Hepatocyte (in vitro differentiated cells): Measurements from ENCODE around the gene GCA. TPM values are rescaled to one million over a fixed set of nuclear protein-coding genes. Genes with fewer than 3 reads are reported as not detected.
A peak's percentile ranks its signal among the peaks of the same experiment; 100 is the strongest.

Source experiments
- DNase-seq: peaks from one replicate; pipeline ENCODE4 v3.0.0-alpha.2; 2016; ENCODE audit warnings: low spot score
- H2AFZ ChIP-seq: fragments of 200-600 bp; sonication (generic); 2 replicates; pipeline ENCODE4 v1.6.0; 2016; ENCODE audit warnings: antibody characterized with exemption, mild to moderate bottlenecking
- H3K27ac ChIP-seq: fragments of 200-600 bp; sonication (generic); 2 replicates; pipeline ENCODE4 v1.5.1; 2016; ENCODE audit warnings: mild to moderate bottlenecking
- H3K27me3 ChIP-seq: fragments of 200-600 bp; sonication (generic); 2 replicates; pipeline ENCODE4 v1.6.1; 2016
- H3K36me3 ChIP-seq: fragments of 200-600 bp; sonication (generic); replicated peaks from 2 replicates; pipeline ENCODE4 v1.5.1; 2016; ENCODE audit warnings: low read depth; ENCODE audit not compliant: insufficient read depth
- H3K4me1 ChIP-seq: fragments of 200-600 bp; sonication (generic); 2 replicates; pipeline ENCODE4 v1.5.1; 2016; ENCODE audit warnings: mild to moderate bottlenecking, moderate library complexity; ENCODE audit not compliant: insufficient read depth
- H3K4me2 ChIP-seq: fragments of 200-600 bp; sonication (generic); 2 replicates; pipeline ENCODE4 v1.6.0; 2016
- H3K4me3 ChIP-seq: fragments of 200-600 bp; sonication (generic); 2 replicates; pipeline ENCODE4 v1.5.1; 2016; ENCODE audit warnings: mild to moderate bottlenecking
- H3K79me2 ChIP-seq: fragments of 200-600 bp; sonication (generic); 2 replicates; pipeline ENCODE4 v1.6.0; 2017; ENCODE audit warnings: mild to moderate bottlenecking
- H3K9me2 ChIP-seq: fragments of 200-600 bp; sonication (generic); replicated peaks from 2 replicates; pipeline ENCODE4 v1.6.0; 2017; ENCODE audit warnings: mild to moderate bottlenecking; ENCODE audit not compliant: insufficient read depth
- H3K9me3 ChIP-seq: fragments of 200-600 bp; sonication (generic); 2 replicates; pipeline ENCODE4 v1.5.1; 2016; ENCODE audit warnings: low read depth, mild to moderate bottlenecking
- H4K20me1 ChIP-seq: fragments of 200-600 bp; sonication (generic); 2 replicates; pipeline ENCODE4 v1.6.0; 2016; ENCODE audit warnings: mild to moderate bottlenecking; ENCODE audit not compliant: insufficient read depth, poor library complexity, severe bottlenecking
- CTCF ChIP-seq: fragments of 200-600 bp; sonication (generic); IDR thresholded peaks from 2 replicates; pipeline ENCODE4 v1.5.1; 2016; ENCODE audit warnings: antibody characterized with exemption, mild to moderate bottlenecking; ENCODE audit not compliant: poor library complexity
- EZH2 ChIP-seq: fragments of 200-600 bp; sonication (generic); IDR thresholded peaks from 2 replicates; pipeline ENCODE4 v1.6.1; 2016; ENCODE audit warnings: antibody characterized with exemption, mild to moderate bottlenecking, borderline replicate concordance
- EZH2phosphoT487 ChIP-seq: fragments of 200-600 bp; sonication (generic); IDR thresholded peaks from one replicate; pipeline ENCODE4 v1.6.1; 2018; ENCODE audit warnings: antibody characterized with exemption, mild to moderate bottlenecking, low read depth, moderate library complexity; ENCODE audit not compliant: unreplicated experiment, severe bottlenecking
- WGBS: methylation state at CpG from one replicate; pipeline ENCODE4 v1.1.6; 2016; ENCODE audit warnings: low lambda C conversion rate; ENCODE audit errors: missing lambda C conversion rate; 5-methylcytosine and 5-hydroxymethylcytosine counted together
- polyA plus RNA-seq: library from polyadenylated mRNA; unstranded; fragments of >200 nt; fragmentation: Nextera tagmentation; extraction: Ambion mirVana; gene quantifications from 2 replicates; pipeline ENCODE4 v1.2.1, GENCODE V29; 2016
- total RNA-seq: library from RNA; depleted of rRNA; stranded (reverse); fragments of >200 nt; gene quantifications from 2 replicates; pipeline ENCODE4 v1.2.3, GENCODE V29; 2014

Gene GCA
- total and polyA plus RNA-seq, 2 experiments from 2014 or later, result 29.2 to 43.2 TPM

GRCh38 chr2:162327134-162327769 is 16.7 kb upstream of the GCA start:
- Histone ChIP-seq H2AFZ (no peak overlapping the region), H3K4me3 (no peak overlapping the region), H3K27ac (no peak overlapping the region), H3K4me1 (no peaks in the 10 kb centered on the region), H3K9me3 (no peaks in the 10 kb centered on the region), H3K36me3 (no peaks in the 10 kb centered on the region), H3K79me2 (no peaks in the 10 kb centered on the region), H3K4me2 (no peak overlapping the region), H4K20me1 (no peaks in the 10 kb centered on the region), H3K9me2 (no peaks in the 10 kb centered on the region), H3K27me3 (no peaks in the 10 kb centered on the region)
- TF ChIP-seq EZH2phosphoT487 (no peak), CTCF (peak; percentile 42)
- WGBS, result 52% methylated on average over 5 of the region's 5 CpGs
- peak; percentile 16 for DNase-seq

GRCh38 chr2:162327806-162328205 is 16.1 kb upstream of the GCA start:
- Histone ChIP-seq H4K20me1 (no peaks in the 10 kb centered on the region), H3K4me2 (no peak overlapping the region), H3K27ac (no peak overlapping the region), H3K9me3 (no peaks in the 10 kb centered on the region), H3K9me2 (no peaks in the 10 kb centered on the region), H3K36me3 (no peaks in the 10 kb centered on the region), H3K4me1 (no peaks in the 10 kb centered on the region), H2AFZ (no peak overlapping the region), H3K27me3 (no peaks in the 10 kb centered on the region), H3K4me3 (no peak overlapping the region), H3K79me2 (no peaks in the 10 kb centered on the region)
- 95% methylated on average over 15 of the region's 15 CpGs for WGBS
- no peak for TF ChIP-seq EZH2phosphoT487
- DNase-seq, result no peak

GRCh38 chr2:162328424-162329157 is 15.3 kb upstream of the GCA start:
- TF ChIP-seq EZH2phosphoT487 (no peak), CTCF (no peak), EZH2 (no peak)
- Histone ChIP-seq H3K27me3 (no peaks in the 10 kb centered on the region), H4K20me1 (no peaks in the 10 kb centered on the region), H2AFZ (no peak overlapping the region), H3K4me3 (no peak overlapping the region), H3K27ac (no peak overlapping the region), H3K4me1 (no peaks in the 10 kb centered on the region), H3K9me2 (no peaks in the 10 kb centered on the region), H3K36me3 (no peaks in the 10 kb centered on the region), H3K79me2 (no peaks in the 10 kb centered on the region), H3K9me3 (no peaks in the 10 kb centered on the region), H3K4me2 (no peak overlapping the region)
- WGBS, result 91% methylated on average over 12 of the region's 12 CpGs
- DNase-seq, result no peak

GRCh38 chr2:162330881-162331280 is 13.1 kb upstream of the GCA start:
- no peaks in the 10 kb centered on the region for H3K79me2 ChIP-seq
- H3K4me1 ChIP-seq, result no peaks in the 10 kb centered on the region
- H3K36me3 ChIP-seq, result no peaks in the 10 kb centered on the region
- no peak overlapping the region for H3K4me3 ChIP-seq
- H4K20me1 ChIP-seq, result no peaks in the 10 kb centered on the region
- no peaks in the 10 kb centered on the region for H3K27me3 ChIP-seq
- no peak for DNase-seq
- H3K9me3 ChIP-seq, result no peaks in the 10 kb centered on the region
- H2AFZ ChIP-seq, result no peak overlapping the region
- 97% methylated on average over 1 of the region's 1 CpG for WGBS
- no peaks in the 10 kb centered on the region for H3K9me2 ChIP-seq
- no peak overlapping the region for H3K27ac ChIP-seq
- TF ChIP-seq EZH2 (no peak), EZH2phosphoT487 (no peak), CTCF (no peak)
- H3K4me2 ChIP-seq, result no peak overlapping the region
